Right atrium auricular region (tissue), 2 donors: Measurements from ENCODE around the gene GPR156. TPM values are rescaled to one million over a fixed set of nuclear protein-coding genes. Genes with fewer than 3 reads are reported as not detected.

ENCODE experiments used
- DNase-seq: peaks from one replicate; pipeline ENCODE4 v3.0.0-alpha.2; 2019; ENCODE audit warnings: low spot score
- H3K27ac ChIP-seq, 2 donors: fragments of 200-600 bp; sonication (generic); 1 replicate in 1 of 2; 2 replicates in 1 of 2; pipeline ENCODE4 v1.5.1; 2016 to 2019
- H3K27me3 ChIP-seq, 2 donors: fragments of 200-600 bp; sonication (generic); one replicate each; pipeline versions ENCODE4 v1.5.1 to v1.6.0; 2017 to 2019
- H3K36me3 ChIP-seq: fragments of 200-600 bp; sonication (generic); one replicate; pipeline ENCODE4 v1.5.1; 2016
- H3K4me1 ChIP-seq, 2 donors: fragments of 200-600 bp; sonication (generic); one replicate each; pipeline versions ENCODE4 v1.5.1 to v1.6.0; 2017 to 2019
- H3K4me3 ChIP-seq, 2 donors: fragments of 200-600 bp; sonication (generic); 1 replicate in 1 of 2; 2 replicates in 1 of 2; pipeline ENCODE4 v1.5.1; 2017 to 2019; ENCODE audit warnings: mild to moderate bottlenecking in 1 of 2, moderate library complexity in 1 of 2
- H3K9me3 ChIP-seq, 2 donors: fragments of 200-600 bp; sonication (generic); one replicate each; pipeline ENCODE4 v1.5.1; 2019
- total RNA-seq, 2 donors: library from RNA; depleted of rRNA; stranded (reverse); fragments of >200 nt; gene quantifications; one replicate each; pipeline ENCODE4 v1.1.0, GENCODE V29; 2016
- TF ChIP-seq, protein P1 (sequence below), 2 donors: fragments of 200-600 bp; sonication (generic); IDR thresholded peaks; one replicate each; pipeline ENCODE4 v1.5.1; 2019; ENCODE audit warnings: antibody characterized with exemption in 2 of 2

Gene GPR156
- total RNA-seq, 2 donors from 2014 or later = 0.35 to 0.74 TPM

DNA sequence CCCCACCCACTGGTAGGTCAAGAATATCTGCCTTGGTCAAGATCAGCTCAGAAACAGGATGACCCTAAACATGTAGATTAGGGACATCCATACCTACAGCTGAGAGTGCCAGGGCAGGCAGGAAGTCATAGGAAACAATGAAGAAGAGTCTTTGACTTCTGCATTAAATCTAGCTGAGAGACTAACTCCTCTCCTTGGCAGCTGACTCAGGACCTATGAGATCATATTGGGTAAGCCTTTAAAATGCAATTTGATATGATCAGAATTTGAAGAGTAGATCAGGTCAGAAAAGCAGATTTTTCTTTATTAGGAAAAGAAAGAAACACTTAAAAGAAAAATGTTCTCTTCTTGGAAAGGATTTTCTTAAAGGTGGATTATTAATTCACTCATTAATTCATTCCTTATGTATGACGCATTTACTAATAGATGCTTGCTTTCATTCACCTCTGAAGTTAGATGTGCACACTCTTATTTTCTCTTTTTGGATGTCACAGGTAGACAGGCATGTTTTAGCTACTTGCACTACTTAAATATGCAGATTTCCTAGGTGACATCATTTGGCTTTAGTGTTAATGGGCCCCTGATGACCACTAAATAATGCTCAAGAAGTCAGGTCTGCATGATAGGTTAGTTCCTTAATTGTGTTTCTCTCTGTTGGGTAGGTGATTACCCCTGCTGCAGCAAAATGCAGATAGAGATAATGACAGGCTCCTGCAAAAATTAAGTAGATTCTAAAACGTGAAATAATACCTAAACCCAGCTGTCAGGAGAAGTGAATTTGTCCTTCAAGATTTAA, 155.1 kb downstream of the GPR156 start:
- Histone ChIP-seq H3K27ac (no peak overlapping the region), H3K9me3 (no peaks in the 10 kb centered on the region), H3K4me3 (no peak overlapping the region), H3K4me1 (no peaks in the 10 kb centered on the region), H3K27me3 (no peaks in the 10 kb centered on the region), H3K36me3 (no peaks in the 10 kb centered on the region)
- DNase-seq = no peak
- TF ChIP-seq, protein P1, sequence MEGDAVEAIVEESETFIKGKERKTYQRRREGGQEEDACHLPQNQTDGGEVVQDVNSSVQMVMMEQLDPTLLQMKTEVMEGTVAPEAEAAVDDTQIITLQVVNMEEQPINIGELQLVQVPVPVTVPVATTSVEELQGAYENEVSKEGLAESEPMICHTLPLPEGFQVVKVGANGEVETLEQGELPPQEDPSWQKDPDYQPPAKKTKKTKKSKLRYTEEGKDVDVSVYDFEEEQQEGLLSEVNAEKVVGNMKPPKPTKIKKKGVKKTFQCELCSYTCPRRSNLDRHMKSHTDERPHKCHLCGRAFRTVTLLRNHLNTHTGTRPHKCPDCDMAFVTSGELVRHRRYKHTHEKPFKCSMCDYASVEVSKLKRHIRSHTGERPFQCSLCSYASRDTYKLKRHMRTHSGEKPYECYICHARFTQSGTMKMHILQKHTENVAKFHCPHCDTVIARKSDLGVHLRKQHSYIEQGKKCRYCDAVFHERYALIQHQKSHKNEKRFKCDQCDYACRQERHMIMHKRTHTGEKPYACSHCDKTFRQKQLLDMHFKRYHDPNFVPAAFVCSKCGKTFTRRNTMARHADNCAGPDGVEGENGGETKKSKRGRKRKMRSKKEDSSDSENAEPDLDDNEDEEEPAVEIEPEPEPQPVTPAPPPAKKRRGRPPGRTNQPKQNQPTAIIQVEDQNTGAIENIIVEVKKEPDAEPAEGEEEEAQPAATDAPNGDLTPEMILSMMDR (IDR thresholded peaks at IDR 0.05) = no peak

DNA sequence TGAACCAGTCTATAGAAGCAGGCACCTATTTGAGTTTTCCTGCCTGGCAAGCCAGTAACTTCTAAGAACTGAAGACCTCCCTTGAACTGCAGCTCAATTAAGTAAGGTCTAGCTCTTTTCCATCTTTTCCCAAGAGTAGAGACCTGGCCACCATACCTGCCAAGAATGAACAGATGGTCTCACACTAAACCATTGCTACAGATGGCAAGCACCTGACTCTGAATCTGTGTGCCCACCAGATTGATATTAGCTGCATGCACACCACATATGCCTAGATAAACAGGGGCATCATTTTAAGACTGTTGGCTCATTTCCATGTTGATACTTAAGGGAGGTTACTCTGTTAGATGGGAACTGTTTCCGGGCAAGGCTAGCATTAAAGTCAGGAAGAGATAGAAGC, 156.0 kb downstream of the GPR156 start:
- Histone ChIP-seq H3K36me3 (no peaks in the 10 kb centered on the region), H3K4me1 (no peaks in the 10 kb centered on the region)
- TF ChIP-seq, protein P1 (IDR thresholded peaks at IDR 0.05) = no peak

GRCh38 chr3:120125992-120126391, 159.0 kb downstream of the GPR156 start:
- TF ChIP-seq, protein P1 (IDR thresholded peaks at IDR 0.05) = no peak
- no peaks in the 10 kb centered on the region for H3K27me3 ChIP-seq
- H3K4me3 ChIP-seq = no peak overlapping the region
- no peaks in the 10 kb centered on the region for H3K4me1 ChIP-seq
- no peaks in the 10 kb centered on the region for H3K36me3 ChIP-seq
- no peaks in the 10 kb centered on the region for H3K9me3 ChIP-seq
- no peak for DNase-seq
- no peak overlapping the region for H3K27ac ChIP-seq

More for the DNA sequence above, 156.0 kb downstream of the GPR156 start:
- Histone ChIP-seq H3K4me3 (no peak overlapping the region), H3K27me3 (no peaks in the 10 kb centered on the region), H3K27ac (no peak overlapping the region), H3K9me3 (no peaks in the 10 kb centered on the region)
- DNase-seq = no peak

- Histone ChIP-seq H3K27me3 (no peaks in the 10 kb centered on the region), H3K36me3 (no peaks in the 10 kb centered on the region), H3K4me1 (no peaks in the 10 kb centered on the region), H3K4me3 (no peak overlapping the region), H3K9me3 (peaks cover 0 to 5% of the 10 kb centered on the region in 2 donors), H3K27ac (no peak overlapping the region)
- TF ChIP-seq, protein P1 (IDR thresholded peaks at IDR 0.05) = no peak
- DNase-seq = no peak
Observed at GRCh38 chr3:120119846-120120510, 165.0 kb downstream of the GPR156 start.

Other genes with a start within 250 kb of the GPR156 start
- 10 to 100 TPM; 31.3 to 42.0 TPM for gene GSK3B, start 190.8 kb downstream of the GPR156 start, total RNA-seq
- gene LRRC58, start 64.1 kb upstream of the GPR156 start, total RNA-seq = 10 to 100 TPM; 15.9 to 17.5 TPM
- 100 to 1,000 TPM; 327 to 380 TPM for gene FSTL1, start 165.8 kb upstream of the GPR156 start, total RNA-seq